HCT116 (cell line): ENCODE measurements around the gene JAG1. TPM values are rescaled to one million over a fixed set of nuclear protein-coding genes. Genes with fewer than 3 reads are reported as not detected.

Experiments used
- ATAC-seq: fragments of 200-7000 bp; cut with Tn5 transposase; 2 replicates; pipeline ENCODE4 v1.9.1; 2020; ENCODE audit warnings: mild to moderate bottlenecking, moderate library complexity
- BruUV-seq: library from RNA; stranded (reverse); fragments of 400-500 nt; replicated peaks from 2 replicates; lab custom pipeline; 2021; lab: Mats Ljungman, UMichigan
- CTCF ChIA-PET: fragments of 300-600 bp; sonication (Branson Sonifier 250); formaldehyde crosslinking; loops from one replicate; lab custom pipeline; 2021; ENCODE audit warnings: antibody characterized with exemption; lab: Charles Lee
- POLR2A ChIA-PET: fragments of 300-600, 350-600 bp; sonication (Branson Sonifier 250); formaldehyde crosslinking; loops from one replicate; lab custom pipeline; 2021; ENCODE audit warnings: antibody characterized with exemption; lab: Charles Lee
- RAD21 ChIA-PET, 2 experiments: fragments of 300-600 bp; sonication (Branson Sonifier 250); formaldehyde crosslinking; loops; one replicate each; lab custom pipeline; 2023; ENCODE audit warnings: low total read pairs in 2 of 2; ENCODE audit not compliant: uncharacterized antibody in 2 of 2, unreplicated experiment in 2 of 2, low non-redundant PET in 1 of 2; lab: Charles Lee
- DNase-seq: peaks from one replicate; pipeline ENCODE4 v3.0.0-alpha.2; 2010; ENCODE audit warnings: low read depth, low spot score
- H2AFZ ChIP-seq: fragments of 200-600 bp; shearing (Covaris generic), sonication (generic); 2 replicates; pipeline ENCODE4 v1.6.1; 2017; ENCODE audit warnings: low read depth, mixed run types, mixed read lengths, antibody characterized with exemption, low read length; ENCODE audit not compliant: poor library complexity, severe bottlenecking
- H3K27ac ChIP-seq: 2 replicates; pipeline ENCODE4 v1.5.1; 2012; ENCODE audit warnings: low read depth, low read length
- H3K27me3 ChIP-seq: fragments of 200-600 bp; sonication (generic); 2 replicates; pipeline ENCODE4 v1.6.1; 2016; ENCODE audit warnings: mixed run types, low read length, mixed read lengths; ENCODE audit not compliant: insufficient read depth
- H3K36me3 ChIP-seq, 2 experiments: fragments of 200-500 bp in 1 of 2; fragments of 200-600 bp in 1 of 2; sonication (Bioruptor generic) in 1 of 2; sonication (generic) in 1 of 2; 2 replicates each; pipeline versions ENCODE4 v1.5.1 to v1.6.1; 2014 to 2016; ENCODE audit warnings: low read length in 2 of 2, inconsistent platforms in 1 of 2, mixed read lengths in 1 of 2, mixed run types in 1 of 2; ENCODE audit not compliant: insufficient read depth in 2 of 2, control insufficient read depth in 1 of 2
- H3K4me1 ChIP-seq, 2 experiments: fragments of 200-600 bp in 1 of 2; sonication (generic) in 1 of 2; 2 replicates each; pipeline versions ENCODE4 v1.5.1 to v1.6.1; 2012 to 2017; ENCODE audit warnings: low read length in 2 of 2, inconsistent platforms in 1 of 2, mild to moderate bottlenecking in 1 of 2, mixed read lengths in 1 of 2, mixed run types in 1 of 2, moderate library complexity in 1 of 2; ENCODE audit not compliant: insufficient read depth in 2 of 2, control insufficient read depth in 1 of 2
- H3K4me2 ChIP-seq: fragments of 200-600 bp; sonication (generic); 2 replicates; pipeline ENCODE4 v1.6.1; 2017; ENCODE audit warnings: mixed run types, low read length, mixed read lengths
- H3K4me3 ChIP-seq, 2 experiments: fragments of 200-600 bp in 1 of 2; sonication (generic) in 1 of 2; replicated peaks in 1 of 2; 2 replicates each; pipeline ENCODE4 v1.5.1; 2011 to 2016; ENCODE audit warnings: low read length in 2 of 2, control low read depth in 1 of 2, low read depth in 1 of 2, mild to moderate bottlenecking in 1 of 2, mixed read lengths in 1 of 2, mixed run types in 1 of 2
- H3K79me2 ChIP-seq: fragments of 200-600 bp; sonication (generic); 2 replicates; pipeline ENCODE4 v1.6.1; 2017; ENCODE audit warnings: mild to moderate bottlenecking, mixed run types, low read length, moderate library complexity, mixed read lengths; ENCODE audit not compliant: insufficient read depth
- H3K9ac ChIP-seq: fragments of 200-600 bp; sonication (generic); 2 replicates; pipeline ENCODE4 v1.6.1; 2016; ENCODE audit warnings: low read length, mixed read lengths
- H3K9me2 ChIP-seq: fragments of 200-600 bp; sonication (generic), shearing (Covaris generic); 2 replicates; pipeline ENCODE4 v1.6.1; 2017; ENCODE audit warnings: mixed run types, mild to moderate bottlenecking, moderate library complexity; ENCODE audit not compliant: insufficient read depth
- H3K9me3 ChIP-seq, 2 experiments: fragments of 200-500 bp in 1 of 2; fragments of 200-600 bp in 1 of 2; sonication (Bioruptor generic) in 1 of 2; sonication (generic) in 1 of 2; 2 replicates each; pipeline ENCODE4 v1.6.1; 2014 to 2017; ENCODE audit warnings: low read length in 2 of 2, mixed read lengths in 2 of 2, inconsistent platforms in 1 of 2, low read depth in 1 of 2, mild to moderate bottlenecking in 1 of 2, mixed run types in 1 of 2, moderate library complexity in 1 of 2; ENCODE audit not compliant: control insufficient read depth in 1 of 2, insufficient read depth in 1 of 2
- H4K20me1 ChIP-seq: fragments of 200-600 bp; sonication (generic), shearing (Covaris generic); 2 replicates; pipeline ENCODE4 v1.6.1; 2017; ENCODE audit warnings: mixed run types, mild to moderate bottlenecking, moderate library complexity; ENCODE audit not compliant: insufficient read depth
- CBX3 ChIP-seq: IDR thresholded peaks from 2 replicates; pipeline ENCODE4 v1.6.1; 2012; ENCODE audit warnings: low read depth
- CEBPB ChIP-seq: IDR thresholded peaks from 2 replicates; pipeline ENCODE4 v1.6.1; 2012; ENCODE audit warnings: low read depth
- EGR1 ChIP-seq: IDR thresholded peaks from 2 replicates; pipeline ENCODE4 v1.6.1; 2012; ENCODE audit warnings: low read depth
- ELF1 ChIP-seq: IDR thresholded peaks from 2 replicates; pipeline ENCODE4 v1.6.1; 2012; ENCODE audit warnings: low read depth, borderline replicate concordance
- EZH2phosphoT487 ChIP-seq: fragments of 200-600 bp; IDR thresholded peaks from 2 replicates; pipeline ENCODE4 v1.6.1; 2018; ENCODE audit warnings: antibody characterized with exemption, borderline replicate concordance
- FOSL1 ChIP-seq: IDR thresholded peaks from 2 replicates; pipeline ENCODE4 v1.6.1; 2012; ENCODE audit warnings: low read depth
- JUND ChIP-seq: IDR thresholded peaks from 2 replicates; pipeline ENCODE4 v1.6.1; 2012
- POLR2A ChIP-seq: IDR thresholded peaks from 2 replicates; pipeline ENCODE4 v1.7.0; 2011; ENCODE audit warnings: borderline replicate concordance; ENCODE audit not compliant: insufficient read depth, insufficient read length; ENCODE audit errors: extremely low read depth
- POLR2AphosphoS5 ChIP-seq: IDR thresholded peaks from 2 replicates; pipeline ENCODE4 v1.6.1; 2011; ENCODE audit warnings: mild to moderate bottlenecking, low read depth, low read length, moderate library complexity
- RAD21 ChIP-seq: IDR thresholded peaks from 2 replicates; pipeline ENCODE4 v1.6.1; 2012; ENCODE audit warnings: low read depth, mild to moderate bottlenecking
- SIN3A ChIP-seq: IDR thresholded peaks from 2 replicates; pipeline ENCODE4 v1.6.1; 2012; ENCODE audit warnings: low read depth
- SP1 ChIP-seq: IDR thresholded peaks from 2 replicates; pipeline ENCODE4 v1.6.1; 2012; ENCODE audit warnings: low read depth
- SRF ChIP-seq: IDR thresholded peaks from 2 replicates; pipeline ENCODE4 v1.6.1; 2012; ENCODE audit warnings: low read depth
- TCF7L2 ChIP-seq: IDR thresholded peaks from 2 replicates; pipeline ENCODE4 v1.7.0; 2011; ENCODE audit warnings: borderline replicate concordance, inconsistent platforms; ENCODE audit not compliant: insufficient read depth, insufficient read length; ENCODE audit errors: extremely low read depth
- ZFX ChIP-seq: fragments of 450-650 bp; IDR thresholded peaks from 2 replicates; pipeline ENCODE4 v1.6.1; 2017
- ZNF274 ChIP-seq: fragments of 200-500 bp; sonication (Bioruptor generic); IDR thresholded peaks from 2 replicates; pipeline ENCODE4 v1.6.1; 2014; ENCODE audit warnings: mild to moderate bottlenecking, low read depth, low read length, inconsistent platforms
- intact Hi-C: fragments of 100-400 bp; cut with micrococcal nuclease; formaldehyde crosslinking; loops from 2 replicates; pipeline ENCODE4 v1.10.0; 2022
- total RNA-seq: library from RNA; stranded (reverse); gene quantifications from one replicate; pipeline ENCODE4 v1.2.1, GENCODE V29; 2021; ENCODE audit not compliant: unreplicated experiment
- TF ChIP-seq, protein P1 (sequence below): IDR thresholded peaks from 2 replicates; pipeline ENCODE4 v1.6.1; 2011; ENCODE audit warnings: mild to moderate bottlenecking, low read length, moderate library complexity; ENCODE audit not compliant: insufficient replicate concordance; ENCODE audit errors: extremely low read depth
- TF ChIP-seq, protein P2 (sequence below): IDR thresholded peaks from 2 replicates; pipeline ENCODE4 v1.6.1; 2012
- TF ChIP-seq, protein P3 (sequence below): IDR thresholded peaks from 2 replicates; pipeline ENCODE4 v1.6.1; 2012
- TF ChIP-seq, protein P4 (sequence below): IDR thresholded peaks from 2 replicates; pipeline ENCODE4 v1.6.1; 2012; ENCODE audit warnings: low read depth

JAG1 gene
- total RNA-seq, 1 experiment from 2014 or later, result 31.9 TPM

DNA sequence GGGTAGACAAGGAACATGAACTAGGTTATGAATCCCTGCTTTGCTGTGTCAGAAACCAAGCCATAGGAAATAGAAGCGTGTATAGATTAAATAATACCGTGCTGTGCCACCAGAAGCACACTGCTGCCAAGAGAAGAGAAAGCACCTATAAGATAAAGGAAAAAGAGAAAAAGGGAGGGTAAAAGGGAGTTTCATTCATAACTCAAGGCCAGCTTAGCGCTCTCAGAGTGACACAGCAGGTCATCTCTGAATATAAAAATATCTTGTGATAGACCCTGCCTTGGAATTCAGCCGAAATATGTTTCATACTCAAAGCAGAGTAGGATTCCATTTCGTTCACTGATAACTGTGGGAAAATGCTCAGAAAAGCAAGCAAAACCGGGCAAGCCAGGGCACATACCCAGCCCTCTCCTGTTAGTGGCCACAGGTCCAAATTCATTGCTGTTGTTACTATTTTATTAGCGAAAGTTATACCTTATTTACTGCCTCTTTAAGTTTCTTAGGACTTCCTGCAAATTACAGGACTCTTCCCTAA, 8.7 kb downstream of the JAG1 start:
- peaks cover 30 to 41% of the 10 kb centered on the region in 2 experiments for H3K36me3 ChIP-seq
- no peak overlapping the region for H3K9ac ChIP-seq
- TF ChIP-seq, protein P1, sequence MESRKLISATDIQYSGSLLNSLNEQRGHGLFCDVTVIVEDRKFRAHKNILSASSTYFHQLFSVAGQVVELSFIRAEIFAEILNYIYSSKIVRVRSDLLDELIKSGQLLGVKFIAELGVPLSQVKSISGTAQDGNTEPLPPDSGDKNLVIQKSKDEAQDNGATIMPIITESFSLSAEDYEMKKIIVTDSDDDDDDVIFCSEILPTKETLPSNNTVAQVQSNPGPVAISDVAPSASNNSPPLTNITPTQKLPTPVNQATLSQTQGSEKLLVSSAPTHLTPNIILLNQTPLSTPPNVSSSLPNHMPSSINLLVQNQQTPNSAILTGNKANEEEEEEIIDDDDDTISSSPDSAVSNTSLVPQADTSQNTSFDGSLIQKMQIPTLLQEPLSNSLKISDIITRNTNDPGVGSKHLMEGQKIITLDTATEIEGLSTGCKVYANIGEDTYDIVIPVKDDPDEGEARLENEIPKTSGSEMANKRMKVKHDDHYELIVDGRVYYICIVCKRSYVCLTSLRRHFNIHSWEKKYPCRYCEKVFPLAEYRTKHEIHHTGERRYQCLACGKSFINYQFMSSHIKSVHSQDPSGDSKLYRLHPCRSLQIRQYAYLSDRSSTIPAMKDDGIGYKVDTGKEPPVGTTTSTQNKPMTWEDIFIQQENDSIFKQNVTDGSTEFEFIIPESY, result no peak
- TF ChIP-seq SIN3A, result no peak
- TF ChIP-seq, protein P2, sequence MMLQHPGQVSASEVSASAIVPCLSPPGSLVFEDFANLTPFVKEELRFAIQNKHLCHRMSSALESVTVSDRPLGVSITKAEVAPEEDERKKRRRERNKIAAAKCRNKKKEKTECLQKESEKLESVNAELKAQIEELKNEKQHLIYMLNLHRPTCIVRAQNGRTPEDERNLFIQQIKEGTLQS, result no peak
- TF ChIP-seq, protein P3, sequence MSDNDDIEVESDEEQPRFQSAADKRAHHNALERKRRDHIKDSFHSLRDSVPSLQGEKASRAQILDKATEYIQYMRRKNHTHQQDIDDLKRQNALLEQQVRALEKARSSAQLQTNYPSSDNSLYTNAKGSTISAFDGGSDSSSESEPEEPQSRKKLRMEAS, result no peak
- TF ChIP-seq ZFX, result no peak
- no peak for TF ChIP-seq ZNF274
- TF ChIP-seq POLR2A, result no peak
- TF ChIP-seq RAD21, result no peak
- TF ChIP-seq JUND, result no peak
- TF ChIP-seq, protein P4, sequence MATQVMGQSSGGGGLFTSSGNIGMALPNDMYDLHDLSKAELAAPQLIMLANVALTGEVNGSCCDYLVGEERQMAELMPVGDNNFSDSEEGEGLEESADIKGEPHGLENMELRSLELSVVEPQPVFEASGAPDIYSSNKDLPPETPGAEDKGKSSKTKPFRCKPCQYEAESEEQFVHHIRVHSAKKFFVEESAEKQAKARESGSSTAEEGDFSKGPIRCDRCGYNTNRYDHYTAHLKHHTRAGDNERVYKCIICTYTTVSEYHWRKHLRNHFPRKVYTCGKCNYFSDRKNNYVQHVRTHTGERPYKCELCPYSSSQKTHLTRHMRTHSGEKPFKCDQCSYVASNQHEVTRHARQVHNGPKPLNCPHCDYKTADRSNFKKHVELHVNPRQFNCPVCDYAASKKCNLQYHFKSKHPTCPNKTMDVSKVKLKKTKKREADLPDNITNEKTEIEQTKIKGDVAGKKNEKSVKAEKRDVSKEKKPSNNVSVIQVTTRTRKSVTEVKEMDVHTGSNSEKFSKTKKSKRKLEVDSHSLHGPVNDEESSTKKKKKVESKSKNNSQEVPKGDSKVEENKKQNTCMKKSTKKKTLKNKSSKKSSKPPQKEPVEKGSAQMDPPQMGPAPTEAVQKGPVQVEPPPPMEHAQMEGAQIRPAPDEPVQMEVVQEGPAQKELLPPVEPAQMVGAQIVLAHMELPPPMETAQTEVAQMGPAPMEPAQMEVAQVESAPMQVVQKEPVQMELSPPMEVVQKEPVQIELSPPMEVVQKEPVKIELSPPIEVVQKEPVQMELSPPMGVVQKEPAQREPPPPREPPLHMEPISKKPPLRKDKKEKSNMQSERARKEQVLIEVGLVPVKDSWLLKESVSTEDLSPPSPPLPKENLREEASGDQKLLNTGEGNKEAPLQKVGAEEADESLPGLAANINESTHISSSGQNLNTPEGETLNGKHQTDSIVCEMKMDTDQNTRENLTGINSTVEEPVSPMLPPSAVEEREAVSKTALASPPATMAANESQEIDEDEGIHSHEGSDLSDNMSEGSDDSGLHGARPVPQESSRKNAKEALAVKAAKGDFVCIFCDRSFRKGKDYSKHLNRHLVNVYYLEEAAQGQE, result no peak
- no peak for TF ChIP-seq TCF7L2
- no peak for TF ChIP-seq SP1
- no peak for TF ChIP-seq CEBPB
- no peak for TF ChIP-seq EGR1
- TF ChIP-seq POLR2AphosphoS5, result no peak
- no peak for TF ChIP-seq CBX3
- TF ChIP-seq SRF, result no peak
- TF ChIP-seq ELF1, result no peak
- TF ChIP-seq FOSL1, result no peak
- no peak for TF ChIP-seq EZH2phosphoT487
- TF ChIP-seq, all 23 proteins: peak for 0
- Histone ChIP-seq H2AFZ (no peak overlapping the region), H3K79me2 (peaks cover 14% of the 10 kb centered on the region; the same call in 1 of the 2 replicates), H3K9me2 (no peaks in the 10 kb centered on the region), H4K20me1 (no peaks in the 10 kb centered on the region), H3K27ac (no peak overlapping the region), H3K27me3 (no peaks in the 10 kb centered on the region), H3K4me1 (peaks cover 5 to 19% of the 10 kb centered on the region in 2 experiments; a peak in 2 of 4 replicates), H3K4me3 (no peak overlapping the region), H3K4me2 (no peak overlapping the region), H3K9me3 (no peaks in the 10 kb centered on the region)
- RAD21 ChIA-PET, result no interaction called here
- BruUV-seq, result no TSS peak
- DNase-seq (no peak), ATAC-seq (no peak)
- intact Hi-C loops, result no loop called here
- POLR2A ChIA-PET, result no interaction called here
- CTCF ChIA-PET, result no interaction called here
